Muscle layer of duodenum (tissue), 2 donors: ENCODE measurements around the gene GALNS.
A peak's percentile ranks its signal among the peaks of the same experiment; 100 is the strongest.

ENCODE experiments used
- H3K27ac ChIP-seq: one replicate; pipeline ENCODE4 v1.7.0; 2013; ENCODE audit warnings: mild to moderate bottlenecking, low read length
- H3K27me3 ChIP-seq: one replicate; pipeline ENCODE4 v1.7.0; 2013; ENCODE audit warnings: low read depth, mild to moderate bottlenecking, control low read depth, low read length
- H3K36me3 ChIP-seq, 2 donors: one replicate each; pipeline ENCODE4 v1.7.0; 2013; ENCODE audit warnings: low read length in 2 of 2, control low read depth in 1 of 2, mild to moderate bottlenecking in 1 of 2; ENCODE audit not compliant: insufficient read depth in 2 of 2, control insufficient read depth in 1 of 2
- H3K4me1 ChIP-seq, 2 donors: one replicate each; pipeline ENCODE4 v1.7.0; 2013; ENCODE audit warnings: low read length in 2 of 2, mild to moderate bottlenecking in 2 of 2, control low read depth in 1 of 2, moderate library complexity in 1 of 2; ENCODE audit not compliant: insufficient read depth in 2 of 2, control insufficient read depth in 1 of 2
- H3K4me3 ChIP-seq, 2 donors: one replicate each; pipeline ENCODE4 v1.7.0; 2013; ENCODE audit warnings: low read length in 2 of 2, low read depth in 1 of 2, mild to moderate bottlenecking in 1 of 2
- H3K9me3 ChIP-seq, 2 donors: one replicate each; pipeline ENCODE4 v1.7.0; 2013; ENCODE audit warnings: low read length in 2 of 2, control low read depth in 1 of 2, mild to moderate bottlenecking in 1 of 2; ENCODE audit not compliant: control insufficient read depth in 1 of 2
- donor health status: healthy.

Gene GALNS

GRCh38 chr16:88811769-88812512, 44.8 kb downstream of the GALNS start, which contains the start of gene APRT:
Gene APRT (minus strand): TSS chr16:88811928. CDS start chr16:88811899, 29 bp downstream.
- peaks cover 7 to 31% of the 10 kb centered on the region in 2 donors for H3K4me1 ChIP-seq
- H3K9me3 ChIP-seq, result no peaks in the 10 kb centered on the region
- peak within 1 kb of the TSS; percentile 73 to 74 for H3K4me3 ChIP-seq
- H3K27ac ChIP-seq, result peak within 1 kb of the TSS; percentile 51
- H3K36me3 ChIP-seq, result peaks cover 4 to 6% of the 10 kb centered on the region in 2 donors
- no peaks in the 10 kb centered on the region for H3K27me3 ChIP-seq

DNA sequence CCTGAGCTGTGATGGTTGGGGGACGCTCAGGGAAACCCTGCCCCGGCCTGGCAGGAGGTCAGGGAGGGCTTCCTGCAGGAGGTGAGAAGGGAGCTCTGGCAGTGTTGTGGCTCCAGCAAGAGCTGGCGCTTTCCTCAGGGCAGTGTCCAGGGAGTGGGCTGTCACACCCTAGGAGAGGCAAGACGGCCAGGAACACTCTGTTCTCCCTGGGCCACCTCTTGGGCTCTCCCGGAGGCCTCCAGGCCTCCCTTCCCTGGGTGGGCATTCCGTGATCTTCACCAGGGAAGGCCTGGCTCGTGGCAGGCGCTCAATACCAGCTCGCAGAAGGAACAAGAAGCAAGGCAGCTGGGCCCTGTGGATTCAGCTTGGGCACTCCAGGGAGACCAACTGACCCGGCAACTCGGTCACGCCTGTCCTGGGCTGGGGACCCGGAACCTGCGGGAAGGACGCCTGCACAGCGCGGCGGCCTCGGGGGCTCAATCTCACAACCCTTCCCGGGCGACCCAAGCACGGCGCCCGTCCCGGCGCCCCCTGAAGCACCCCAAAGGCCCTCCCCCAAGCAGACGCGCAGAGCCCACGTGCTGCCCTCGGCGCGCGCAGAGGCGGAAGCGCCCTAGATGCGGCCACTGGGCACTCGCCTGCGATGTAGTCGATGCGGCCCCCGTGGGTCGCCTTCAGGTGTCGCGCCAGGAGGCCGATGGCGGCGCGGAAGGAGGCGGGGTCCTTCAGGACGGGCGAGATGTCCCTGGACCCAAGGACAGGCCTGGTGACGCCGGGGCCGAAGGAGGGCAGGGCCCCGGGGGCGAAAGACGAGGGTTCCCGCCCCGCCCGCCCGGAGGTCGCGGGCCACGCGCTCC, 45.6 kb downstream of the GALNS start:
- H3K4me1 ChIP-seq, result peaks cover 7 to 31% of the 10 kb centered on the region in 2 donors
- peak overlapping the region; percentile 73 to 74 for H3K4me3 ChIP-seq
- H3K27ac ChIP-seq, result peak overlapping the region; percentile 33
- H3K27me3 ChIP-seq, result no peaks in the 10 kb centered on the region
- H3K36me3 ChIP-seq, result peaks cover 4 to 6% of the 10 kb centered on the region in 2 donors
- no peaks in the 10 kb centered on the region for H3K9me3 ChIP-seq

DNA sequence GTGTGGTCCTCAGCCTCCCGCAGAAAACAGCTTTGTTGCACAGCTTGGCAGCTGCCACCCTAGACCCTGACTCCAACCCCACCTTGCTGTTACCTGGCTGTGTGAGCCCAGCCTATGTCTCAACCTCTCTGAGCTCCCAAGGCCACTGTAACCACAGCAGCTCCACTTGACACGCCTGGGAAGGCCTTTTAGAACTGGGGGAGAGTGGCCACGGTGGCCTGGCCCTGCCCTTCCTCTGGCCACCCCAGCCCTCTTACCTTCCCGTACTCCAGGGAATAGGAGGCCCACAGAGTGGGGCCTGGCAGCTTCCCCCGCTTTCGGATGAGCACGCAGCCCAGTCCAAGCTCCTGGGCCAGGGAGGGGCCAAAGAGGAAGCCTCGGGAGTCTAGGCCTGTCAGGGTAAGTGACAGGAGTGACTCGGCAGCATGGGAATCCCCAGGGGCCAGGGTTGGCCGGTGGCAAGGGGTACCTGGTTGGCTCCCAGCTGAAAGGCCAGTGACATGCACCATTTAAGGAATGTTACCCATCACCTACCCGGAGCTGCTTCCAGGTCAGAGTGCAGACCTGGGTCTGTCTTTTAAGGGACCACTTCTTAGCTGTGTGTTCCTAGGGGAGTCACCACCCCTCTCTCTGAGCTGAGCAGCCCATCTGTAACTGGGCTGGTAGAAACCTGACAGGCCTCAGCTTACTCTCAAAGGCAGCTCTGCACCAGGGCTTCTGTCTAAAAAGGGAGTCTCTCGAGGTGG, 46.4 kb downstream of the GALNS start:
- peak overlapping the region; percentile 33 for H3K27ac ChIP-seq
- peaks cover 7 to 31% of the 10 kb centered on the region in 2 donors for H3K4me1 ChIP-seq
- peaks cover 4 to 6% of the 10 kb centered on the region in 2 donors for H3K36me3 ChIP-seq
- no peaks in the 10 kb centered on the region for H3K9me3 ChIP-seq
- no peaks in the 10 kb centered on the region for H3K27me3 ChIP-seq
- peak overlapping the region; percentile 73 to 74 for H3K4me3 ChIP-seq

DNA sequence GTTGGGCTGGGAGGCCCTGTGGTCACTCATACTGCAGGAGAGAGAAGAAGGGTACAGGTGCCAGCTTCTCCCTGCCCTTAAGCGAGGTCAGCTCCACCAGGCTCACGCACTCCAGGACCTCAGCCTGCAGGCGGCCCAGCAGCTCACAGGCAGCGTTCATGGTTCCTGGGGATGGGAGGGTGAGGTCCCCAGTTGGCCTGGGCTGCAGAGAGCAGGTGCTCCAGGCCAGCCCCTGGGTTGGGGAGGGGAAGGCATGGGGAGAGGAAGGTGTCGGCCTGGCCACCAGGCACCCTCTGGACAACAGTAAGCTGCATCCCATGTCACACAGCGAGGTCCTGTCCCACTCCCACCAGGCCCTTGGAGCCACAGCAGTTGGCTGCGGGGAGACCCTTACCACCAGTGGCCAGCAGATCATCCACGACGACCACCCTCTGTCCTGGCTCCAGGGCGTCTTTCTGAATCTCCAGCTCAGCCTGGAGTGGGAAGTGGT, 47.0 kb downstream of the GALNS start:
- Histone ChIP-seq H3K4me3 (peak overlapping the region in 1 of 2 donors; percentile 74), H3K27me3 (no peaks in the 10 kb centered on the region), H3K4me1 (peaks cover 7 to 32% of the 10 kb centered on the region in 2 donors), H3K27ac (no peak overlapping the region), H3K36me3 (peaks cover 4 to 6% of the 10 kb centered on the region in 2 donors), H3K9me3 (no peaks in the 10 kb centered on the region)

DNA sequence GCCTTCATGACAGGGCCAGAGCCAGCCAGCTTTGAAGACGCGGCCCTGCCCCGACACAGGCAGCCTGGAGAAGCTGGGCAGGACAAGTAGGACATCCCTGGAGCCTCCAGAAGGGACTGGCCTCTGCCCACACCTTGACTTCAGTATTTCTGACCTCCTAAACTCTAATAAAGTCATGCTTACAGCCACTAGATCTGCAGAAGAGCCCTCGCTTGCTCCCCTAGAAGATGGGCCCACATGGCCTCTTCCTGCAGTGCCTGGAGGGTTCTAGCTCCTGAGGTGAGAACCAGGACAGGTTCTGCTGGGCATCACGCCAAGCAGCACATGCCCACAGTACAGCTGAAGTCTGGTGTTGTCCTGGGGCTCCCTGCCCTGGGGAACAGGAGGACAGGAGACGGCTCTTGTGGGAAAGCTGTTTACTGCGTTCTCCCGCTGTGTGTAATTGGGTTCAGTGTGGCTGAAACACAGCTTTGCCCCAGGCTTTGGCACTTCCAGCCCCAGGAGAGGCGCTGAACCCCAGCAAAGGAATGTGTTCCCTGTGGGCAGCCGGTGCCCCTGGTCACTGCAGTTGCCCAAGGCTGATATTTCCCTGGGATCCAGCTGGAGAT, 47.6 kb downstream of the GALNS start:
- Histone ChIP-seq H3K27me3 (no peaks in the 10 kb centered on the region), H3K36me3 (peaks cover 4 to 6% of the 10 kb centered on the region in 2 donors), H3K4me1 (peaks cover 7 to 37% of the 10 kb centered on the region in 2 donors), H3K4me3 (no peak overlapping the region), H3K9me3 (no peaks in the 10 kb centered on the region), H3K27ac (no peak overlapping the region)

- Histone ChIP-seq H3K36me3 (peaks cover 4 to 6% of the 10 kb centered on the region in 2 donors), H3K9me3 (no peaks in the 10 kb centered on the region), H3K27ac (no peak overlapping the region), H3K27me3 (no peaks in the 10 kb centered on the region), H3K4me3 (no peak overlapping the region), H3K4me1 (peaks cover 7 to 39% of the 10 kb centered on the region in 2 donors)
These were observed 48.9 kb downstream of the GALNS start for GRCh38 chr16:88807626-88808453.

DNA sequence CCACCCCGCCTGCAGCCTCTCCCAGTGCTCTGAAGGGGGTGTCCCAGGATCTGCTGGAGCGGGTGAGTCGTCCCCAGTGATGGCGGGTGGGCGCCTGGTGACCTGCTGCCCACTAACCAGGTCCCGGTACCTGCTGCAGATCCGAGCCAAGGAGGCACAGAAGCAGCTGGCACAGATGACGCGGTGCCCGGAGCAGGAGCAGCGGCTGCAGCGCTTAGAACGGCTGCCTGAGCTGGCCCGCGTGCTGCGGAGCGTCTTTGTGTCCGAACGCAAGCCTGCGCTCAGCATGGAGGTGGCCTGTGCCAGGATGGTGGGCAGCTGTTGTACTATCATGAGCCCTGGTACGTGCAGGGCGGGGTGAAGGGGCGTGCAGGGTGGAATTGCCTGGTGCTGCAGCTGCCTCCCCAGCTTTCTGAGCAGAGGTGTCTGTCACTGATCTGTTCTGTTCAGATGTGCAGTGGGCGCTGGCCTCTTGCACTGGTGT, 49.6 kb downstream of the GALNS start:
- Histone ChIP-seq H3K36me3 (peaks cover 4 to 6% of the 10 kb centered on the region in 2 donors), H3K27me3 (no peaks in the 10 kb centered on the region), H3K9me3 (no peaks in the 10 kb centered on the region), H3K4me3 (no peak overlapping the region), H3K27ac (no peak overlapping the region), H3K4me1 (peaks cover 7 to 32% of the 10 kb centered on the region in 2 donors)

DNA sequence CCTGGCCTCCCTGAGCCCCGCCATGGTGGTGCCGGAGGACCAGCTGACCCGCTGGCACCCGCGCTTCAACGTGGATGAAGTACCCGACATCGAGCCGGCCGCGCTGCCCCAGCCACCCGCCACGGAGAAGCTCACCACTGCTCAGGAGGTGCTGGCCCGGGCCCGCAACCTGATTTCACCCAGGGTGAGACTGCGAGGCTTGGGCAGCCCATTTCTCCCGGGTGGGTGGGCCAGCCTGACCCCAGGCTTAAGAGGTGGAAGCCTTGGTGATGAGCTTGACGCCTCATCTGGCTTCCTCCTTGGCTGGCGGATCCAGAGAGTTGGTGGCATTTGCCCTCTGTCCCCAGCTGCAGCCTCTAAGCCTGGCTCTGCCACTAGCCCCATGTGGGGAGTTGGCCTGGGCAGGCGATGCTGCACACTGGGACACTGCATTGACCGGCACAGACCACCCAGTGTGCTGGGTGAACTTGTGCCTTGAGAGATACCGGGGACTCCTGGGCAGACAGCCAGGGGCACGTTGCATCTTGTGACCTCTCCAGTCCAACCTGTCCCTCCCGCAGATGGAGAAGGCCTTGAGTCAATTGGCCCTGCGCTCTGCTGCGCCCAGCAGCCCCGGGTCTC, 50.1 kb downstream of the GALNS start:
- Histone ChIP-seq H3K36me3 (peaks cover 4 to 6% of the 10 kb centered on the region in 2 donors), H3K27me3 (no peaks in the 10 kb centered on the region), H3K9me3 (no peaks in the 10 kb centered on the region), H3K4me3 (no peak overlapping the region), H3K4me1 (peaks cover 7 to 31% of the 10 kb centered on the region in 2 donors), H3K27ac (no peak overlapping the region)

DNA sequence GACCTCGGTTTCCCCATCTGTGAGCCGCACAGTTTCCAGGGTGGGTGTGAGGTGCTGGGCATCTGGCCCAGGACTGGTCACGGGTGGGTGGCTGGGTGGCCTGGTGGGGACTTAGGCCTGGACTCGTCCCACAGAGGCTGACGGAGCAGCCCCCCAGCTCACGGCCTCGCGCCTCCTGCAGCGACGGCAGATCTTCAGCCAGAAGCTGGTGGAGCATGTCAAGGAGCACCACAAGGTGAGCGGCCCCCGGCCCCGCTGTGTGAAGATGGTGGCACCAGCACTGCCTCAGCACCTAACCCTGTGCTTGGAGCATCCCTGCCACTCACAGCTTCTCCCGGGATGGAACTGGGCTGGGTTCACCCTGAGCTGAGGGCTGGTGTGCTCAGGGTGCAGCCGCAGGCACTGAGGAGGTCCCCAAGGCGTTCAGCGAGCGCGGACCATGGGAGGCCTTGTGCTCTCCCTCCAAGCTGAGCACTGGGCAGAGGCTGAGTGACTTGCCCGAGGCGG, 50.8 kb downstream of the GALNS start:
- Histone ChIP-seq H3K4me3 (no peak overlapping the region), H3K9me3 (no peaks in the 10 kb centered on the region), H3K36me3 (peaks cover 4 to 6% of the 10 kb centered on the region in 2 donors), H3K27ac (no peak overlapping the region), H3K27me3 (no peaks in the 10 kb centered on the region), H3K4me1 (peaks cover 7 to 27% of the 10 kb centered on the region in 2 donors)
